WTC11 (cell line): ENCODE measurements around the gene MPST.

Experiments
- CTCF ChIP-seq: fragments of 200-600 bp; IDR thresholded peaks from 2 replicates; pipeline ENCODE4 v1.8.0; 2022; ENCODE audit warnings: antibody characterized with exemption
- E2F4 ChIP-seq: sonication (generic); formaldehyde crosslinking; IDR thresholded peaks from 2 replicates; pipeline ENCODE4 v1.8.1; 2022; ENCODE audit warnings: low read depth, mild to moderate bottlenecking, moderate library complexity, missing genetic modification reagents, borderline replicate concordance
- EMX1 ChIP-seq: fragments of 250-450 bp; sonication (Bioruptor Pico); IDR thresholded peaks from 2 replicates; pipeline ENCODE4 v1.8.0; 2021; ENCODE audit warnings: mild to moderate bottlenecking
- ESRRA ChIP-seq: sonication (generic); formaldehyde crosslinking; IDR thresholded peaks from 2 replicates; pipeline ENCODE4 v1.8.1; 2022; ENCODE audit warnings: mild to moderate bottlenecking, missing genetic modification reagents, borderline replicate concordance
- NR3C1 ChIP-seq: sonication (generic); formaldehyde crosslinking; conservative IDR thresholded peaks from 2 replicates; pipeline ENCODE4 v1.8.1; 2023; ENCODE audit warnings: low read depth, mild to moderate bottlenecking, missing genetic modification reagents
- SMAD3 ChIP-seq: sonication (generic); formaldehyde crosslinking; IDR thresholded peaks from 2 replicates; pipeline ENCODE4 v1.8.0; 2022; ENCODE audit warnings: missing genetic modification reagents, mild to moderate bottlenecking, borderline replicate concordance
- TEAD4 ChIP-seq: sonication (generic); formaldehyde crosslinking; IDR thresholded peaks from 2 replicates; pipeline ENCODE4 v1.8.0; 2022; ENCODE audit warnings: mild to moderate bottlenecking, missing genetic modification reagents
- TP53 ChIP-seq: sonication (generic); formaldehyde crosslinking; IDR thresholded peaks from 2 replicates; pipeline ENCODE4 v1.8.1; 2023; ENCODE audit warnings: mild to moderate bottlenecking, missing genetic modification reagents
- USF2 ChIP-seq: sonication (generic); formaldehyde crosslinking; IDR thresholded peaks from 2 replicates; pipeline ENCODE4 v1.8.1; 2023; ENCODE audit warnings: mild to moderate bottlenecking, missing genetic modification reagents, moderate library complexity
- ZNF512 ChIP-seq: sonication (generic); formaldehyde crosslinking; IDR thresholded peaks from 2 replicates; pipeline ENCODE4 v1.8.1; 2022; ENCODE audit warnings: missing genetic modification reagents, borderline replicate concordance

DNA sequence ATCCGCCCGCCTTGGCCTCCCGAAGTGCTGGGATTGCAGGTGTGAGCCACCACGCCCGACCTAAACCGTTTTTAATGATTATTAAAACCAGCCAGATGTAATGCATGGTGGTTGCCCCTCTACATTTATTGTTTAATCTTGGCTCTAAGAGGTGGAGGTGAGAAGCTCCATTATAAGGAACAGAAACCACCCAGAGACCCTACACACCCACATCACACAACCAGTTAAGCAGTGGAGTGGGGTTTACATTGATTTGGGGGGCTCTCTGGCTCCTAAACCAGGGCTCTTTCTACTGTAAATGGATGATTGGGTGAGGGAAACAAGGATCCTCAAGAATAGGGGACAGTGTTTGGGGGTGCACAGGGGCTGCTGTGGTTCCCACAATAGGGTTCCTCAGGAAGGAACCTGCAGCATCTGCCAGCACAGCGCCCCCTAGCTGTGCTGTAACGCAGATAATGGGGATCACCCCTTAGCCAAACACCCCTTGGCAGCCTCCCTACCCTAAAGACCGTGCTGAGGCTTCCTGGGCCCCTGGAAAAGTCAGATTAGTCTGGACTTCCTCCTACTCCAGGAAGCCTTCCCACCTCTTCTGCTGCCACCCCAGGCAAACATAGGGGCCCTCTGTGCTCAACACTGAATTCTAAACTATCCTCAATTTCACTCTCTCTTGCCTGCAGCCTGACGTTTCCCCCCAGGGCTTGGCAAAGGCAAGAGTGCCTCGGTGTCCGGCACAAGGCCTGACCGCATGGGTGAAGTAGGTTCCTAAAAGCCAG, 2.4 kb downstream of the MPST start:
- no peak for TF ChIP-seq ZNF512 (CRISPR knock-in tag)
- peak; percentile 91 for TF ChIP-seq CTCF
- no peak for TF ChIP-seq ESRRA (CRISPR knock-in tag)
- no peak for TF ChIP-seq USF2
- TF ChIP-seq EMX1 = no peak
- TF ChIP-seq SMAD3 (CRISPR knock-in tag) = no peak
- TF ChIP-seq E2F4 (CRISPR knock-in tag) = no peak
- no peak for TF ChIP-seq TEAD4 (CRISPR knock-in tag)
- no peak for TF ChIP-seq NR3C1 (CRISPR knock-in tag)
- TF ChIP-seq TP53 (CRISPR knock-in tag) = no peak
